HL-60 (cell line): ENCODE results near the gene SMIM12.

Source experiments
- DNase-seq, 2 experiments: peaks; one replicate each; pipeline ENCODE4 v3.0.0-alpha.2; 2010 to 2020; ENCODE audit warnings: low read depth in 1 of 2, low spot score in 1 of 2
- H3K27ac ChIP-seq: fragments of 250-450 bp; sonication (Bioruptor Pico); replicated peaks from 2 replicates; pipeline ENCODE4 v1.5.1; 2020; ENCODE audit warnings: mild to moderate bottlenecking, moderate library complexity
- H3K27me3 ChIP-seq: fragments of 250-450 bp; sonication (Bioruptor Pico); 2 replicates; pipeline ENCODE4 v1.5.1; 2021; ENCODE audit warnings: mild to moderate bottlenecking, moderate library complexity; ENCODE audit not compliant: insufficient read depth, poor library complexity, severe bottlenecking
- H3K4me3 ChIP-seq: replicated peaks from 2 replicates; pipeline ENCODE4 v1.5.1; 2011; ENCODE audit warnings: mild to moderate bottlenecking, control low read depth, low read length; ENCODE audit not compliant: insufficient read depth
- GABPA ChIP-seq: IDR thresholded peaks from 2 replicates; pipeline ENCODE4 v1.6.1; 2012; ENCODE audit warnings: low read depth
- POLR2AphosphoS5 ChIP-seq: IDR thresholded peaks from 2 replicates; pipeline ENCODE4 v1.6.1; 2012; ENCODE audit warnings: low read depth
- SPI1 ChIP-seq: IDR thresholded peaks from 2 replicates; pipeline ENCODE4 v1.6.1; 2012; ENCODE audit warnings: low read depth, mild to moderate bottlenecking, borderline replicate concordance
- TF ChIP-seq, protein P1 (sequence below): IDR thresholded peaks from 2 replicates; pipeline ENCODE4 v1.6.1; 2012; ENCODE audit warnings: low read depth; ENCODE audit not compliant: insufficient replicate concordance
- TF ChIP-seq, protein P2 (sequence below): IDR thresholded peaks from one replicate; pipeline ENCODE4 v1.5.1; 2011; ENCODE audit warnings: low read length, control low read depth, inconsistent platforms; ENCODE audit not compliant: insufficient read depth

The SMIM12 gene

DNA sequence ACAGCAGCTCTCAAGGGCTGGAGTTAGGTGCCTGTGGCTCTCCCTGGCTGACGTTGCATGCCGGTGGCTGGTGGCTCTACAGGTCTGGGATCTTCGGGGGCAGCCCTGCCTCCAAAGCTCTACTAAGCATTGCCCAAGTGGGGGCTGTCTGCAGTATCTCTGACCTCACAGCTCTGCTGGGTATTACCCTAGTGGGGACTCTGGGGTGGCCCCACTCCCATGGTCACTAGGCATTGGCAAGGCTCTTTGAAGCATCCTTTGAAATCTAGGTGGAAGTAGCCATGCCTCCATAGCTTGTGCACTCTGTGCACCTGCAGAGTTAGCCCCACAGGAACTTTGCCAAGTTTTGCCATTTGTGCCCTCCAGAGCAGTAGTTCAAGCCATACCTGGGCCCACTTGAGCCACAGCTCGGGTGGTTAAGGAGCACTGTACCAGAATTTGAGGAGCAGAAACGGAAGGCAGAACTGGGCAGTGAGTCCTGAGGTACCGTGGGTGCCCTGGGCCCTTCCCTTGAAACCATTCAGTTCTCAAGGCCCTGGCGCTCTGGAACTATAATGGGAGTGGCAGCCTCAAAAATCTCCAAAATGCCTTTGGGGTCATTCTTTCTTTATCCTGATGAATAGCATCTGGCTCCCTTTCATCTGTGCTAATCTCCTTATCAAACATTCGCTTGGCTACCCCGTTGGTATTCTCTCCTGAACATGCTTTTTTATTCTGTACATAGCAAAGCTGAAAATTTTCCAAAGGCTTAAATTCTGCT is 51.3 kb downstream of the SMIM12 start:
- H3K27ac ChIP-seq = no peak overlapping the region
- H3K4me3 ChIP-seq = no peak overlapping the region
- TF ChIP-seq, protein P1, sequence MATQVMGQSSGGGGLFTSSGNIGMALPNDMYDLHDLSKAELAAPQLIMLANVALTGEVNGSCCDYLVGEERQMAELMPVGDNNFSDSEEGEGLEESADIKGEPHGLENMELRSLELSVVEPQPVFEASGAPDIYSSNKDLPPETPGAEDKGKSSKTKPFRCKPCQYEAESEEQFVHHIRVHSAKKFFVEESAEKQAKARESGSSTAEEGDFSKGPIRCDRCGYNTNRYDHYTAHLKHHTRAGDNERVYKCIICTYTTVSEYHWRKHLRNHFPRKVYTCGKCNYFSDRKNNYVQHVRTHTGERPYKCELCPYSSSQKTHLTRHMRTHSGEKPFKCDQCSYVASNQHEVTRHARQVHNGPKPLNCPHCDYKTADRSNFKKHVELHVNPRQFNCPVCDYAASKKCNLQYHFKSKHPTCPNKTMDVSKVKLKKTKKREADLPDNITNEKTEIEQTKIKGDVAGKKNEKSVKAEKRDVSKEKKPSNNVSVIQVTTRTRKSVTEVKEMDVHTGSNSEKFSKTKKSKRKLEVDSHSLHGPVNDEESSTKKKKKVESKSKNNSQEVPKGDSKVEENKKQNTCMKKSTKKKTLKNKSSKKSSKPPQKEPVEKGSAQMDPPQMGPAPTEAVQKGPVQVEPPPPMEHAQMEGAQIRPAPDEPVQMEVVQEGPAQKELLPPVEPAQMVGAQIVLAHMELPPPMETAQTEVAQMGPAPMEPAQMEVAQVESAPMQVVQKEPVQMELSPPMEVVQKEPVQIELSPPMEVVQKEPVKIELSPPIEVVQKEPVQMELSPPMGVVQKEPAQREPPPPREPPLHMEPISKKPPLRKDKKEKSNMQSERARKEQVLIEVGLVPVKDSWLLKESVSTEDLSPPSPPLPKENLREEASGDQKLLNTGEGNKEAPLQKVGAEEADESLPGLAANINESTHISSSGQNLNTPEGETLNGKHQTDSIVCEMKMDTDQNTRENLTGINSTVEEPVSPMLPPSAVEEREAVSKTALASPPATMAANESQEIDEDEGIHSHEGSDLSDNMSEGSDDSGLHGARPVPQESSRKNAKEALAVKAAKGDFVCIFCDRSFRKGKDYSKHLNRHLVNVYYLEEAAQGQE = no peak
- TF ChIP-seq, protein P2, sequence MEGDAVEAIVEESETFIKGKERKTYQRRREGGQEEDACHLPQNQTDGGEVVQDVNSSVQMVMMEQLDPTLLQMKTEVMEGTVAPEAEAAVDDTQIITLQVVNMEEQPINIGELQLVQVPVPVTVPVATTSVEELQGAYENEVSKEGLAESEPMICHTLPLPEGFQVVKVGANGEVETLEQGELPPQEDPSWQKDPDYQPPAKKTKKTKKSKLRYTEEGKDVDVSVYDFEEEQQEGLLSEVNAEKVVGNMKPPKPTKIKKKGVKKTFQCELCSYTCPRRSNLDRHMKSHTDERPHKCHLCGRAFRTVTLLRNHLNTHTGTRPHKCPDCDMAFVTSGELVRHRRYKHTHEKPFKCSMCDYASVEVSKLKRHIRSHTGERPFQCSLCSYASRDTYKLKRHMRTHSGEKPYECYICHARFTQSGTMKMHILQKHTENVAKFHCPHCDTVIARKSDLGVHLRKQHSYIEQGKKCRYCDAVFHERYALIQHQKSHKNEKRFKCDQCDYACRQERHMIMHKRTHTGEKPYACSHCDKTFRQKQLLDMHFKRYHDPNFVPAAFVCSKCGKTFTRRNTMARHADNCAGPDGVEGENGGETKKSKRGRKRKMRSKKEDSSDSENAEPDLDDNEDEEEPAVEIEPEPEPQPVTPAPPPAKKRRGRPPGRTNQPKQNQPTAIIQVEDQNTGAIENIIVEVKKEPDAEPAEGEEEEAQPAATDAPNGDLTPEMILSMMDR = no peak
- TF ChIP-seq SPI1 (no peak), POLR2AphosphoS5 (no peak), GABPA (no peak)
- no peak for DNase-seq
- peaks cover 3% of the 10 kb centered on the region for H3K27me3 ChIP-seq

DNA sequence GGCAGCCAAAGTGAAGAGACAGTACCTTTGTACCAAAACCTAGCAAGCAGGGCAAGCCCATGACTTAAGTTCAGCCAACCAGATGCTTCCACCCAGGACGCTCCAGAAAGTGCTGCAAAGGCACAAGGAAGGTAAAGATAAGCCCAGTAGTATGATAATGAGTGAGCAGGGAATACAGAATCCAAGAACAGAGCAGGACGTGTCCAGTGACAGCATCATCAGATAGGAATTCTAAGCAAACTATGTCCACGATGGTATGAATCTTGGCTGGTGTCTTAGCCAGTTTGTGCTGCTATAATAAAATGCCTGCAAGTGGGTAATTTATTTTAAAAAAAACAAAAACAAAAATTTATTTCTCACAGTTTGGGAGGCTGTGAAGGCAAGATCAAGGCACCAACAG is 53.2 kb downstream of the SMIM12 start:
- H3K4me3 ChIP-seq = no peak overlapping the region
- DNase-seq = no peak
- TF ChIP-seq, protein P1 = no peak
- TF ChIP-seq SPI1 (no peak), GABPA (no peak), POLR2AphosphoS5 (no peak)
- TF ChIP-seq, protein P2 = no peak
- H3K27me3 ChIP-seq = peaks cover 3% of the 10 kb centered on the region
- H3K27ac ChIP-seq = no peak overlapping the region

DNA sequence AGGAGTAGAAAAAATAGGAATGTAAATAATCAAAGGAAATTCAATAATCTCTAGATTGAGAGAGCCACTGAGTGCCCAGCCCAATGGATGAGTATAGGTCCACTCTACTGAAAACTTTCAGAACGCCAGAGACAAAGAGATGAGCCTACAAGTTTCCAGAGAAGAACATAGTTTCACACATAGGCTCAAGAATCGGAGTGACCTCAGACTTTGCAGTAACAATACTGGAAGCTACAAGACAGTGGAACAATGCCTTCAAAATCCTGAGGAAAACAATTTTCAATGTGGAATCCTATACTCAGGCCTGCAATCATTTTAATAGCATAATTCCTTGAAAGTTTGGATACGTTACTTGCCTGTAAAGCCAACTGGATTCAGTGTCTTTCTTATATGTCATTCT is 55.8 kb downstream of the SMIM12 start:
- TF ChIP-seq, protein P2 = no peak
- no peak for TF ChIP-seq POLR2AphosphoS5
- no peak for TF ChIP-seq GABPA
- TF ChIP-seq, protein P1 = no peak
- no peak for TF ChIP-seq SPI1
- peaks cover 3% of the 10 kb centered on the region for H3K27me3 ChIP-seq
- no peak overlapping the region for H3K4me3 ChIP-seq
- DNase-seq = no peak
- H3K27ac ChIP-seq = no peak overlapping the region
